G401 (cell line): ENCODE data around the gene TOX2. TPM values are rescaled to one million over a fixed set of nuclear protein-coding genes. Genes with fewer than 3 reads are reported as not detected.

ENCODE experiments used
- DNase-seq: peaks from one replicate; pipeline ENCODE4 v3.0.0-alpha.2; 2015; ENCODE audit warnings: low spot score
- in situ Hi-C: cut with HindIII; loops from 2 replicates; pipeline ENCODE4 v1.10.0; 2016; ENCODE audit warnings: low sequenced_read_pairs, mixed read lengths
- total RNA-seq: library from RNA; depleted of rRNA; stranded (reverse); fragments of >200 nt; shearing (Covaris generic); gene quantifications from 2 replicates; pipeline ENCODE4 v1.2.3, GENCODE V29; 2014

The TOX2 gene
- total RNA-seq, 1 experiment from 2014 or later: not detected

- in situ Hi-C loops: no loop called here
- DNase-seq: no peak
Measured at GRCh38 chr20:44064501-44065400, 150.1 kb downstream of the TOX2 start.

DNA sequence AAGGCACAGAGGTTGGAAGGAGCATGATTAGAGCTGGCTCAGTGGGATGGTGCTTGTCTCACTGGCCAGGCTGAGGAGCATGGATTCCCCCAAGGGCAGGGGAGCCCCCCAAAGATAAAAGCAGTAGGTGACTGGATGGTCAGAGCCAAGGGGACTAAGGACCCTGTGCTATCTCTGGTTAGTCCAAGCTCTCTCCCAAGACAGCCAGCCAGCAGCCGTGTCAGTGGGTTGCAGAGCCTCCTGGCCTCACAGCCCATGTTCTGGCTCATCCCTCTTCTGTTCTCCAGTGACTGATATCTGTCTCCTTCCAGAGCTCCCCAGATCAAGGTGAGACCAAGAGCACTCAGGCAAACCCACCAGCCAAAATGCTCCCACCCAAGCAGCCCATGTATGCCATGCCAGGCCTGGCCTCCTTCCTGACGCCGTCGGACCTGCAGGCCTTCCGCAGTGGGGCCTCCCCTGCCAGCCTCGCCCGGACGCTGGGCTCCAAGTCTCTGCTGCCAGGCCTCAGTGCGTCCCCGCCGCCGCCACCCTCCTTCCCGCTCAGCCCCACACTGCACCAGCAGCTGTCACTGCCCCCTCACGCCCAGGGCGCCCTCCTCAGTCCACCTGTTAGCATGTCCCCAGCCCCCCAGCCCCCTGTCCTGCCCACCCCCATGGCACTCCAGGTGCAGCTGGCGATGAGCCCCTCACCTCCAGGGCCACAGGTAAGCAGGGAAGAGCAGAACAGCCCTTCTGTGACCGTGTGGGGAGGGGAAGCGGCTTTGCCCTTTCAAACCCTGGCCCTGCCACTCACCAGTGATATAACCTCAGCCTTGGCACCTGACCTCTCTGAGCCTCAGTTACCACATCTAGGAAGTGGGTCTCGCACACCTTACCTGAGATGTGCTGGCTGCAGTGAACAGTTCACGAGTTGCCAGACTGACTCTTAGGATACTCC is 151.0 kb downstream of the TOX2 start:
- no peak for DNase-seq
- in situ Hi-C loops: no loop called here

DNA sequence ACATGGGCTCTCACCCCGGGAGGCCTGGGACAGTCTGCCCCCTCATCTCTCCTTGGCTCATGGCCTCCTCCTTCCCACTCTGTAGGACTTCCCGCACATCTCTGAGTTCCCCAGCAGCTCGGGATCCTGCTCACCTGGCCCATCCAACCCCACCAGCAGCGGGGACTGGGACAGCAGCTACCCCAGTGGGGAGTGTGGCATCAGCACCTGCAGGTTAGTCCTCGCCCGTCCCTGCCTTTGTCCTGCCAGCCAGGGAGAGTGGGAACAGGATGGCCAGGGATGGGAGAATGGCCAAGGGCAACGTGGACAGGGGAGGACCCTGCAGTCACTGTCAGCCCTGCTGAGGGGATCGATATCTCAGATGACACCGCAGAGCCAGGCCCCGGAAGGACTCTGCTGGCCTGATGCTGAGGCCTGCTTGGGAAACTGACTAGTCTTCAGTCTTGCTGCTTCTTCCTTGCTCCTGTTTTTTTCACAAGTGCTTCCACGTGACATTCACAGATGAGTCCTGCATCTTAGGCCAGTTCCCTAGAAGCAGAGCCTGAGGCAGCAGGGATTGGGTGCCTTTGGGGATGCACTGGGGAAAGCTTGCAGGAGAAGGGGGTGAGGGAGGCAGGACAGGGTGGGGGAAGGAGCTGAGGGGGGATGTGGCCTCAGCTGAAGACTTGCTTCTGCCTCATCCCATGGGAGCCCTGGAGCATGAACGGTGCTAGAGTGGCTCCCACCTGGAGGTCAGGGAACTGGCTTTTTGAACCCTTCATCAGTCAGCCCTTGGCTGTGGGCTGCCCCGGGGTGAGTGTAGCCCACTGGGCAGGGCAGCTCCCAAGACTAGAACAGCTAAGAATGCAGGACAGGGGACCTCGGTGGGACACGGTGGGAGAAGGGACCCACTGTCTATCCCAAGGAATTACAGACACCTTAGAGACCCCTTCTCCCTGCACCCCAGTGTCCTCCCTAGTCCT is 152.3 kb downstream of the TOX2 start:
- DNase-seq: no peak
- in situ Hi-C loops: no loop called here

- DNase-seq: no peak
- in situ Hi-C loops: no loop called here
Measured at GRCh38 chr20:44067650-44068081, 153.0 kb downstream of the TOX2 start.

- no peak for DNase-seq
Measured at GRCh38 chr20:44068316-44069201, 153.9 kb downstream of the TOX2 start.

DNA sequence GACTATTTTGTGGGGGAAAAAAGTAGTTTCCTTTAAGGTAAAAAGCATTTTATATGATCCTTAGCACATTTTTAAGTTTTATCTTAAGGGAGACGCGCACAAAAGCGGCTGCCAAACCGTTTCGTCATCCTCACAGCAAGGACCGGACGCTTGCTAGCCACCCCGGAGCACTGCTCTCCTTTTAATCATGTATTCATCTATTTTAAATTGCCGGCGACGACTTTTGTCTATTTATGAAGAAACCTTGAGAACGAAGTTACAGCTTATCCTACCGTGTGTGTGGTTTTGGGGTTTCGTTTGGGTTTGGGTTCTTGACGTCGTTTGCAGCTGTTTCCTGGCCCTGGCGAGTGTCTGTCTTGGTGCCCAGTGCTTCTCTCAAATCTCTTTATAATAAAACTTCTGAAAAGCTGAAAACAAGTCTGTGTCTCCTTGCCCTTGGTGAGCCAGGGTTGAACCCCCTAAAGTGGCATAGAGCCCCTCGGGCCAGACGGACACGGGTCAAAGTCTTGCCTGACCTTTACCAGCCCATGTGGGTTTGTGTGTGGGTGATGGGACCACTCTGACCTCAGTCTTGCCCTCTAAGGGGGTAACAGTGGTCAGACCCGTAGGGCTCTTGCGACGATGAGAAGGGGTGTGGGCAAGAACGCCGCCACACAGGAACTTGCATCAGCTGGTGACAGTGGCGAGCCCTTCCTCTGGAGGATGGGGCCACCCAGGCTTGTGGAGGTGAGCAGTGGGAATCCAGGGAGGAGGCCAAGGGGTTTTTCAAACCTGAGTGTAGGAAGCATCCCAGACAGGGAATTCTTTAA is 154.8 kb downstream of the TOX2 start:
- no peak for DNase-seq
- in situ Hi-C loops: no loop called here

More at GRCh38 chr20:44068316-44069201, 153.9 kb downstream of the TOX2 start:
- in situ Hi-C loops: no loop called here

DNA sequence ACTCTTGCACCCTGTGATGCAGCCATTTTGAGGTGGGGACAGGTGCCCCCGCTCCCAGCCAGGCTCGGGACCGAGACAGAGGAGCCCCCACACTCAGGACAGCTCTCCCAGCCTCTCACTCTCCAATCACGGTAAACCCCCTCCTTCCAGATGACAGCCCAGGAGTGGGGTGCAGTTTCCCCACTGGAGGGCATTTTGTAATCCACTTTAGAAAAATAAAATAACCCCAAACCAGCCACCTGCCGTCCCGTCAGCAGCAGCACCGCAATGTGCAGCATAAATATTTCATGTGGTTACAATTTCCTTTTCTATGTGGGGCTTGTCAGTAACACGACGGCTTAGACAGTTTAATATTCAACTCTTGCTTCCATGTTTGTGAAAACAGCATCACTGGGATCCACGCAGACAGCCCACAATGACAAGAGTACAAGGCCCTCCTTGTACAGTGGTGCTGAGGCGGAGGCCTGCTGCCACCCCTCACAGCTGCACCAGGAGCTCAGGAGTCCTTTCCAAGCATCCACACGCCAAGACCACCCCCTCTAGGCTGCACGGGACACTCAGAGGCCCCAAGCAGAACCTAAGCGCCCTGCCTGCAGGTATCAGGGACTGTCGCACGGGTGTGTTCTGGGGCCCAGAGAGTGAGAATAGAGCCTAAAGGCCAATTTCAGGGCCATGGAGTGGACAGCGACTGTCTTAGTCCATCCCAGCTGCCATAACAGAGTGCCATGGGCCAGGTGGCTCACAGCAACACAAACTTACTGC is 155.7 kb downstream of the TOX2 start:
- DNase-seq: no peak
- in situ Hi-C loops: no loop called here

GRCh38 chr20:44071057-44071456 is 156.4 kb downstream of the TOX2 start:
- in situ Hi-C loops: no loop called here
- DNase-seq: no peak

- no peak for DNase-seq
- in situ Hi-C loops: no loop called here
Measured at GRCh38 chr20:44071526-44072111, 157.0 kb downstream of the TOX2 start.

DNA sequence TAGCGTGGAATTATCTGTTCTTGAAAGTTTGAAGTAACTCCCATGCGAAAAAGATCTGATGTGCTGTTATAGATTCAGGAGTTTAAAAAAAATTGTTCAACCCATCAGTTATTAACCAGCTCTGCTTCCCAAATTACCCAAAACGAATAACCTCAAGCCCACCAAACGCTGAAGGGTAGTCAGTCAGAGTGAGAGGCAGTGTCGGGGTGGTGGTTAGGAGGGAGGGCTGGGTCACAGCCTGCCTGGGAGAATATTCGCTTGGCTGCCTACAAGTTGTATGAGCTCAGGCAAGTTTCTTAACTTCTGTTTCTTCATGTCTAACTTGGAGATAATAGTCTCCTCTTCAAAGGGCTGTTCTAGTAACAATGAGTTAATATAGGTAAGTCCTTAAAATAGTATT is 157.7 kb downstream of the TOX2 start:
- in situ Hi-C loops: no loop called here
- DNase-seq: no peak

- in situ Hi-C loops: no loop called here
- no peak for DNase-seq
Measured at GRCh38 chr20:44073011-44073674, 158.5 kb downstream of the TOX2 start.

- in situ Hi-C loops: no loop called here
- DNase-seq: no peak
Measured at GRCh38 chr20:44073675-44074071, 159.0 kb downstream of the TOX2 start.

- peak; percentile 56 for DNase-seq
- in situ Hi-C loops: no loop called here
Measured at GRCh38 chr20:44074252-44075151, 159.8 kb downstream of the TOX2 start.

GRCh38 chr20:44075191-44075949 is 160.7 kb downstream of the TOX2 start:
- in situ Hi-C loops: no loop called here
- DNase-seq: no peak
